ENCODE results near the gene NPM1.

NPM1 gene

DNA sequence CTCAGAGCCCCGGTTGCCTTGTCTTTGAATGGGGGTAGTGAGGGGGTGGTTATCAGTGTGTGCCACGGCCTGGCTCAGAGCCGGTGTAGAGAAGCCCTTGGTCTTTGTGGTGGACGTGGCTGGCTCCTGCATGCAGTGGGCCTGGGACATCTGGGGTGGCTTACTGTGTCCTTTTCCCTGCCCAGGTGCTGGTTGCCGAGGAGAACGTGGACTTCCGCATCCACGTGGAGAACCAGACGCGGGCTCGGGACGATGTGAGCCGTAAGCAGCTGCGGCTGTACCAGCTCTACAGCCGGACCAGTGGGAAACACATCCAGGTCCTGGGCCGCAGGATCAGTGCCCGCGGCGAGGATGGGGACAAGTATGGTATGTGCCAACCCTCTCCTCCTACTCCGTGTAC lies 48.3 kb downstream of the NPM1 start:
- Histone ChIP-seq H3K27ac (no peak overlapping the region), H3K4me3 (ENCODE audit: low read depth, low read length) (no peak overlapping the region), H3K27me3 (ENCODE audit: insufficient read depth, low read depth, severe bottlenecking) (no peaks in the 10 kb centered on the region), H3K9me3 (ENCODE audit: severe bottlenecking) (no peaks in the 10 kb centered on the region), H3K36me3 (no peaks in the 10 kb centered on the region)
- no peak for DNase-seq
- TF ChIP-seq CTCF (IDR thresholded peaks at IDR 0.05; ENCODE audit: low read depth, low read length) = no peak

GRCh38 chr5:171436804-171437285 lies 49.2 kb downstream of the NPM1 start:
- H3K9me3 ChIP-seq (ENCODE audit: severe bottlenecking) = no peaks in the 10 kb centered on the region
- H3K27ac ChIP-seq = peak overlapping the region; percentile 78
- TF ChIP-seq CTCF (IDR thresholded peaks at IDR 0.05; ENCODE audit: low read depth, low read length) = no peak
- no peak overlapping the region for H3K4me3 ChIP-seq (ENCODE audit: low read depth, low read length)
- no peaks in the 10 kb centered on the region for H3K36me3 ChIP-seq
- no peaks in the 10 kb centered on the region for H3K27me3 ChIP-seq (ENCODE audit: insufficient read depth, low read depth, severe bottlenecking)
- no peak for DNase-seq

DNA sequence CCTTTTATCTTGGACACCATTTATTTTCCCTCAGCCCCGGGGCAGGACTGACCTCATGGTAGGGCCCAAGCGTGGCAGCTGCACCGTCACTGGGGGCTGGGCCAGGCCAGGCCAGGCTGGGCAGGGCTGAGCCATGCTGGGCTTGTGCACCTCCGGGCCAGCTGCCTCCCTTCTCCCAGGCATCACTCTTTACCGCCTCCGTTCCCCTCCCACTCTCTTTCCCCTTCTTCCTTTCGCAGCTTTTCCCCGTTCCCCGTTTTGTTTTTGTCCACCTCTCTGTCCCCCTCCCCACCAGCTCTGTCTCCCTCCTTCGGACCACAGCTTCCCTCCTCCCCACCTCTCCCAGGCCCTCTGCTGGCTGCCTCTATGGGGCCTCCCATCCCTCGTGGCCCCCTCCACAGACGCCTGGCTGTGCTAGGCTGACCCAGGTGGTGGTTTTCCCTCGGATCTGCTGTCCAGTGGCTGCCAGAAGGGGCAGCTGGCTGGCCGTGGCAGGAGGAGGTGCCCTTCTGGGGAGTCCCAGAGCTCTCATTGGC lies 49.7 kb downstream of the NPM1 start:
- Histone ChIP-seq H3K9me3 (ENCODE audit: severe bottlenecking) (no peaks in the 10 kb centered on the region), H3K27me3 (ENCODE audit: insufficient read depth, low read depth, severe bottlenecking) (no peaks in the 10 kb centered on the region), H3K36me3 (no peaks in the 10 kb centered on the region), H3K27ac (peak overlapping the region; percentile 78), H3K4me3 (ENCODE audit: low read depth, low read length) (no peak overlapping the region)
- TF ChIP-seq CTCF (IDR thresholded peaks at IDR 0.05; ENCODE audit: low read depth, low read length) = peak; percentile 44
- DNase-seq = peak; percentile 92

GRCh38 chr5:171438738-171439137 lies 51.1 kb downstream of the NPM1 start:
- TF ChIP-seq CTCF (IDR thresholded peaks at IDR 0.05; ENCODE audit: low read depth, low read length) = no peak
- no peak for DNase-seq
- no peaks in the 10 kb centered on the region for H3K9me3 ChIP-seq (ENCODE audit: severe bottlenecking)
- H3K27me3 ChIP-seq (ENCODE audit: insufficient read depth, low read depth, severe bottlenecking) = no peaks in the 10 kb centered on the region
- no peak overlapping the region for H3K4me3 ChIP-seq (ENCODE audit: low read depth, low read length)
- H3K27ac ChIP-seq = no peak overlapping the region
- no peaks in the 10 kb centered on the region for H3K36me3 ChIP-seq

- no peak for TF ChIP-seq CTCF (IDR thresholded peaks at IDR 0.05; ENCODE audit: low read depth, low read length)
- H3K27me3 ChIP-seq (ENCODE audit: insufficient read depth, low read depth, severe bottlenecking) = no peaks in the 10 kb centered on the region
- no peaks in the 10 kb centered on the region for H3K9me3 ChIP-seq (ENCODE audit: severe bottlenecking)
- H3K27ac ChIP-seq = no peak overlapping the region
- no peak for DNase-seq
- no peaks in the 10 kb centered on the region for H3K36me3 ChIP-seq
- no peak overlapping the region for H3K4me3 ChIP-seq (ENCODE audit: low read depth, low read length)
Observed at GRCh38 chr5:171441246-171441791, 53.7 kb downstream of the NPM1 start.

Data from WERI-Rb-1 (cell line).